ENCODE data around the gene ARPC3.
"Not testable (repeated sequence)": the region's sequence is repeated elsewhere in the genome, so short reads cannot be mapped to it uniquely, and the experiment has no call there.

Gene ARPC3

DNA sequence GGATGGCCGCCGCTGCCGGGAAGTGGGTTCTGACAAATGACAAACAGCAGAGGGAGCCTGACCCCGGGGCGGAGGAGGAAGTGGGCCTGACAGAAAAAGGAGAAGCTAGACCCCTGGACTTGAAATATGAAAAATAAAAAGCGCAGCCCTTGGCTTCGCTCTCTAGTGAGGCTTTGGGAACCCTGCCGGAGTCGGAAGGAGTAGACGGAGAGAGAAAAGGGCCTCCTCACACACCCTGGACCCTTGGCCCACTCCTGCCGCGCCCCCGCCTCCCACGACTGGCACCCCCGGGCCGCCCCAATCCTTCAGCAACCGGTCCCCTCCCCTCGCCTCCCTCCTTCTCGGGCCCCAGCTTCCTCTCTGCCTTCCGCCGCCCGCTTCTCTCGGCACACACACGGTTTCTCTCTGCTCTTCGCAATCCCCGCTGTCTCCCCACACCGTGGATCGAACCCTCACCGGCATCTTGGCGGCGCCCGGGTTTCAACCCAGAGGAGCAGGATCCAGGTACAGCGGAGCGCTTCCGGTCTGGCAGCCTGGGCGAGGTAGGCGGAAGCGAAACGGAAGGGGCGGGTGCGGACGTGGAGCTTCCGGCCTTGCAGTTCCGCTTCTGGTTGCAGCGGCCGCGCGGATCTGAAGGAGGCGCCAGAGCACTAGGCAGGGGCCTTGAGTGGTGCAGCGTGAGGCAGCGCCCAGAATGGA lies at the start of gene ARPC3:
Gene ARPC3, minus strand, starts transcription at position 539 of the 699 bp plus-strand sequence. Its CDS starts 77 bp downstream, at position 462.
- peak; percentile 94 for DNase-seq (ENCODE audit: low spot score)

DNA sequence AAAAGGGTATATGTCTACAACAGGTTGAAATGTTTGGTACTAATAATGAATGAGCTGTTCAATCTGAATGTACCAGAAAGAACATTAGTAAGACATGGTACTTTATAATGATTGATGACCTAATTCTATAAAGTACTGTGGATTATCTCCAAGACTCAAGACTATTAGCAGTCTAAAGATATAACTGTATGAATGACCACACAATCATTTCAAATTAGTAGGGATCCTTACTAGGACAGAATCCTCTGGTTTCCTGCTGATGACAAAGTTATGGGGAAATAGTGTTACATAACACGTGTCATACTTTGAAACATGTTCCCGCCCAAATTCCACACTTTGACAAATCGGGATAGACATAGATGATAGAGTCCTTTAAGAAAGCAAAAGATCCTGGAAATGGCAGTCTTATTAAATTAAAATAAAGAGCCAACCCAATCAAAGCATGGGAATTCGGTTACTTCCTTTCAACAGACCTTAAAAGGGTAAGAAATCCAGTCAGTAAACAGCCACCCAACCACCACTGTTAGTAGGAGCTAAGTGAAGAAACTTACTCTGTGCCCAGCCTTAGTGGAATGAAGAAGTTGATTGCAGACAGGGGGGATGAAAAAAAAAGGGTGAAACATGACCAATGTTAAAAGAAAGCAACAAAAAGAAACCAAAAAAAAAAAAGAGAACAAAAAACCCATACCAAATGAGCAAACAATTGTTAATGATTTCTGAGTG lies 49.0 kb upstream of the ARPC3 start:
- no peak for DNase-seq (ENCODE audit: low spot score)

DNA sequence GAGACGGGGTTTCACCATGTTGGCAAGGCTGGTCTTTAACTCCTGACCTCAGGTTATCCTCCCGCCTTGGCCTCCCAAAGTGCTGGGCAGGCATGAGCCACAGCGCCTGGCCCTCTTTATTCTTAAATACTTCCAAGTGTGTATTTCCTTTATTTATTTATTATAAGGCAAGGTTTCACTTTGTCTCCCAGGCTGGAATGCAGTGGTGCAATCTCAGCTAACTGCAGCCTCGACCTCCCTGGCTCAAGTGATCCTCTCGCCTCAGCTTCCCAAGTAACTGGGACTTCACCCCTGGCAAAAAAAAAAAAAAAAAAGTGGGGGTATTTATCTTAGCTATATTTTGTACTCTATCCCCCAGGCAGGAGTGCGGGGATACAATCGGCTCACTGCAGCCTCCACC lies 25.3 kb upstream of the ARPC3 start:
- no peak for DNase-seq (ENCODE audit: low spot score)

DNA sequence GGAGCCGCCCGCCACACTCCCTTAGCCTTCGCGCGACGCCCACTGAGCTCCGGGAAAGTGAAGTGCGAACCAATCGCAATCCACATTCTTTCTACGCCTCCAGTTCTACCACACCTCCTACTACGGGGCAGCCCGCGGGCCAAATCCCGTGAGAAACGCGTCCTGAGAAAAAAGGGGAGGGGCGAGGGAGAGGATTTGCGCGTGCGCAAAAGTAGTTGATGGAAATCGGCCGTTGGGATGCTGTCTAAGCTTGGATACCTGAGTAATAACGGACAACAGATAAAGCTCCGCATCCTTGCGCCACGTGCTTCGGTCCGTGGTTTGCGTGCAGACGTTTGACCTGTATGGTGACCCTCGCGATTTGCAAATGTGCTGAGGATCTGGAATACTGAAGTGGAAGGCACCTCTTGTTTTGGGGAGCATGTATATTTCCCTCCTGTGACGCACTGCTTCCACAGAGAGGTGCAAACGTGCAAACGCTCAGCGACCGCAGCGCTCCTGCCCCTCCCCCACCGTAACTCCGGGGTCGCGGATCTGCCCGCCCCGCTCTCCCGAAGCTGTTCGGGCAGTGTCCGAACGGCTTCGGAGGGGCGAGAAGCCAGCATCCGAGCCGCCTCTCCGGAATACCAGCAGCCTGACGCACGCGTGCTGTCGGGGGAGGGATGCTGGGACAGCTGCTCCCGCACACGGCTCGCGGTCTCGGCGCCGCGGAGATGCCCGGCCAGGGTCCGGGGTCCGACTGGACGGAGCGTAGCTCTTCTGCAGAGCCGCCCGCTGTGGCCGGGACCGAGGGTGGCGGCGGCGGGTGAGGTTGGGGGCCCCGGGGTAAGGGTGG lies 18.3 kb upstream of the ARPC3 start, which contains the start of the genes FAM216A and GPN3:
Gene FAM216A, plus strand, starts transcription at position 632 of the 835 bp plus-strand sequence. Its CDS starts 31 bp downstream, at position 663.
Gene GPN3, minus strand, starts transcription at position 44 of the 835 bp plus-strand sequence. CDS start 54 bp downstream, outside the sequence.
- peak; percentile 98 for DNase-seq (ENCODE audit: low spot score)

DNA sequence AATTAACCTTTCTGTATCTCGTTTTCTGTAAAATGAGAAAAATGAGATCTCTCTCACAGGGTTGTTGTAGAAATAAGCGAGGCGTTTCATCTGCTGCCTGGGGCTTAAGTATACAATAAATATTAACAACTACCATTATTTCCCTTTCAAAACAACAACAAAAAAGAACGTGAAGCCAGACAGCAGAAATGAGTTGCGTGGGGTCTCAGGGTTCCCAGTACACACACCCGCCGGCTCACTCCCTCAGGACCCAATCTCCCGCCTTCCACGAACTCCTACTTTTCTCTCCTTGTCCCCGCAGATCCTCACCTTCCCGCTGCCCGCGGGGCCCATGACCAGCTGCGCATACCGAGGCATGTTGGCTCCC lies 17.7 kb upstream of the ARPC3 start:
- DNase-seq (ENCODE audit: low spot score) = no peak

DNA sequence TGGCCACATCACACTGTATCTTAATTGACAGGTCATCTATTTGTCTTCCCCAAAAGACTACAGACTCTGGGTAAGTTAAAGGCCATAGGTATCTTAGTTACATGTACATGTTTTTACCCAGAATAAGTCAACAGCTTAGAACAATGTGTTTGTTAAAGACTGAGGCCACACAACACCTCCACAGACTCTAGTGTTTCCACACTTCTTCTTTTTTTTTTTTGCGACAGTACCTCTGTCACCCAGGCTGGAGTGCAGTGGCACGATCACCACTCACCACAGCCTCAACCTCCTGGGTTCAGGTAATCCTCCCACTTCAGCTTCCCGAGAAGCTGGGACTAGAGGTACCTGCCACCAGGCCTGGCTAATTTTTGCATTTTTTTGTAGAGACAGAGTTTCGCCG lies 16.7 kb upstream of the ARPC3 start:
- no peak for DNase-seq (ENCODE audit: low spot score)

DNA sequence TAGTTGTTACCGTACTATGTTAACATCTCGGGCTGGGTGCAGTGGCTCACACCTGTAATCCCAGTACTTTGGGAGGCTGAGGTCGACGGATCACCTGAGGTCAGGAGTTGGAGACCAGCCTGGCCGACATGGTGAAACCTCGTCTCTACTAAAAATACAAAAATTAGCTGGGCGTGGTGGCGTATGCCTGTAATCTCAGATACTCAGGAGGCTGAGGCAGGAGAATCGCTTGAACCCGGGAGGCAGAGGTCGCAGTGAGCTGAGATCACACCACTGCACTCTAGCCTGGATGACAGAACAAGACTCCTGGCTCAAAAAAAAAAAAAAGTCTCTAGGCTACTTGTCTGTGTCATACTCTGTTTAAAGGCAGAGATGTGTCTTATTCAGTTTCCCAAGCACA lies 15.6 kb upstream of the ARPC3 start:
- not testable (repeated sequence) for DNase-seq (ENCODE audit: low spot score)

DNA sequence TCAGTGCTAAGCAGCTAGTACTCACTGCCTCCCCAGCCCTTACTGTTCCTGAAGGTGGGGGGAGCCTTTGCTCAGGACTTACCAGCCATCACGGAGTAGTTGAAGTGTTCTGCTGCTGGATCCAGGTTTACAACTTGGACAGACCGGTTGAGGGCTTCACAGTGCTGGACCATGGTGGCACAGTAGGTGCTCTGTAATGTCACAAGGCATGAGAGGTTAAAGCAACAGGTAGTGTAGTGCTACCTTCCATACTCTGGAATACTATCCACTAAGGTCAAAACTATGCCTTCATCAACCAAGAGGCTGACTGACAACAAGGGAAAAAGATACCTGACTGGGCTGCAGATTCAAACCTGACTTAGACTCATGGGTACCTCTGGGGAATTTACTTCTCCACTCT lies 14.9 kb upstream of the ARPC3 start:
- no peak for DNase-seq (ENCODE audit: low spot score)

DNA sequence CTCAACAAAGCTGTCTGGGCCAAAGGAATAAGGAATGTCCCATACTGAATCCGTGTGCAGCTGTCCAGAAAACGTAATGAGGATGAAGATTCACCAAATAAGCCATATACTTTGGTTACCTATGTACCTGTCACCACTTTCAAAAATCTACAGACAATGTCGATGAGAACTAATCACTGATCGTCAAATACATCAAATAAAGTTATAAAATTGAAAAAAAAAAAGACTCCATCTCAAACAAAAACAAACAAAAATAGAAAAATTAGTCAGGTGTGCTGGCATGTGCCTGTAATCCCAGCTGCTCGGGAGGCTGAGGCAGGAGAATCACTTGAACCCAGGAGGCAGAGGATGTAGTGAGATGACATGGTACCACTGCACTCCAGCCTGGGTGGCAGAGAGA lies 11.1 kb upstream of the ARPC3 start:
- not testable (repeated sequence) for DNase-seq (ENCODE audit: low spot score)

DNA sequence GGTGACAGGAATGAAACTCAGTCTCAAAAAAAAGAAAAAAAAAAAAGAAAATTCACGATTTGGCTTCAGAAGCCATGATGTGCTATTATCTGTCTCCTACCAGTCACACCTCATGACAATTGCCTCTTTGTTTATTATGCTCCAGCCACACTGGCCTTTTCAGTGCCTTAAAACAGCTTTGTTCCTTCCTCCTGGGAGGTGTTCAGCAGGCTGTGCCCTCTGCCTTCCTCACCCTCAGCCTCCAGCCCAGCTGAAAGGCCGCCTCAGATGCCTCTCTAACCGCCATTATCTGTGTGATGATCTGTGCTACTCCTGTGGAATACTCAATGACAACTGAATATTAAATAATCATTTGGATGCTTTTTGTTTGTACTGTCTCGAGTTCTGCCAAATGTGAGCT lies 8.6 kb upstream of the ARPC3 start:
- no peak for DNase-seq (ENCODE audit: low spot score)

DNA sequence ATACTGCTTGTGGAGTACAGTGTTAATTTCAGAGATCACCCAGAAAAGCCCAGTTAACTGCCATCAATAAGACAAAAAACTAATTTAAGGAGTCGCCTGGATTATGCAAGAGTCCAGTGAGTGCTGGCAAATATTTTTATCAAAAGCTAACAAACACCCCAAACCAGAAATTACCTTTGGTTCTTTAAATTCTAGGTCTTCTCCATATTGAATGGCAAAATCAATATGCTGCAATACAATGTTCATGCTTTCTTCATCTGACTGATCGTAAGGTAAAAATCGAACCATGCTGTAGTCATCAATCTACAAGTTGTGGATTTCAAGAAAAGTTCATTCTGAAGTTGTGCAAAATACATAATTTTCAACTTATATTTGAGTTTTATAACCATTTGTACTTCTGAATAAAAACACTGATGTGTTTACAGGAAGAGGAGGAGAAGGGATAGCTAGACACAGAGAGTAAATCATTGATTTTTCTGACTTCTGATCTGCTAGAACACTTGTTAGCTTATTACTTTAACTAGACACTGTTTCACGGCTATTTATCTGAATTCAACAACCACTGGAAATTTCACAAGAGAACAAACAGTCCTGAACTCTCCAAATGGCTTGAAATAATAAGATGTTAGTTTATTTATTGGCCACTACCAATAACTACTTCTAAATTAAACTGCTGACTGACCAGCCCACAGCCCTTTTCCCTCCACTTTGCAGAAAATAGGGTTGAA lies 3.6 kb upstream of the ARPC3 start:
- DNase-seq (ENCODE audit: low spot score) = no peak

DNA sequence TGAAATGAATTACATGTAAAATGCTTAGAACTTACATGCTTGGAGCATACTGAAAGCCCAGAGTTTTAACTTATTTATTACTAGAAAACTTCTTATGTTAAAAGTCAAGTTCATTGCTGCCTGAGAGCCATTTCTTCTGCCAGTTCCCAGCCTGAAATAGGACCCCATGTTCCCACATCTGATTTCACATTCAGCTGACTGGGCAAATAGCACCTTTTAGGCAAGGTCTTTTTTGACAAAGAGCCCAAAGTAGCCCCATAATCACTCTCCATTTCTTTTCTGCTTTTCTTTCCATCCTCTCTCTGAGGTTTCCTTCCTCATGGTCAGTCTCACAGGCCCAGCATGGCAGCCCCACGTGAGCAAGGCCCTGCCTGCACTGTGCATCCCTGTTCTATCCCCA lies 1.1 kb upstream of the ARPC3 start:
- no peak for DNase-seq (ENCODE audit: low spot score)

DNA sequence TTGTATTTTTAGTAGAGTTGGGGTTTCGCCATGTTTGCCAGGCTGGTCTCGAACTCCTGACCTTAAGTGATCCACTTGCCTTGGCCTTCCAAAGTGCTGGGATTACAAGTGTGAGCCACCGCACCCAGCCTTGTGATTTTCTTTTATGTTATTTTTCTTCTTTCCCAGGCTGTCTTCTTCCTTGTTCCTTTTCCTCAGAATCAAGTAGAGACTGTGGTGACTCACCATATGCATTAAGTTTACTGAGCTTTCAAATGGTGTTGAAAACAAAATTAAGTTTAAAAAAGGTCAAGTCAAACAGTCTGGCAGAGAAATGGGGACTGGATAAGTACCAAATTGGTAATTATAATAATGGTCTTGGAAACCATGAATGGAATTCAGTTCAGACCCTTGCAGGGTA lies 5.7 kb downstream of the ARPC3 start:
- DNase-seq (ENCODE audit: low spot score) = no peak

DNA sequence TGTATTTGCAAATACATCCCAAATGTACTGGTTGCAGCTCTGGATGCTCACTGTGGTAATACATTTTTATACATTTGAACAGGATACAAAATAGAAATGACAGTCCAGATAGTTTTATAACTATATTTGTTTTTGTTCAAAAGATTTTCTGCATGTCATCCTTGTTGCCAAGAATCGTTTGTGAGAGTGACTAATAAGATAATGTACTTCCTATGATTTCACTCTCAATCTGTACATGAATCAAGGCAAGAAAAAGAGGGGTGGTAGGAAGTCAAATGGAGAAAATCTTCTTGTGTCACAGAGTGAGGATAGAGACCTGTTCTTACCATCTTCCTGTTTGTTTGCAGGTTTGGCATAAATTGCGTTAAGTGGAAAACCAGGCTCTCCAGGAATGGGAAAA lies 13.9 kb downstream of the ARPC3 start:
- DNase-seq (ENCODE audit: low spot score) = no peak

DNA sequence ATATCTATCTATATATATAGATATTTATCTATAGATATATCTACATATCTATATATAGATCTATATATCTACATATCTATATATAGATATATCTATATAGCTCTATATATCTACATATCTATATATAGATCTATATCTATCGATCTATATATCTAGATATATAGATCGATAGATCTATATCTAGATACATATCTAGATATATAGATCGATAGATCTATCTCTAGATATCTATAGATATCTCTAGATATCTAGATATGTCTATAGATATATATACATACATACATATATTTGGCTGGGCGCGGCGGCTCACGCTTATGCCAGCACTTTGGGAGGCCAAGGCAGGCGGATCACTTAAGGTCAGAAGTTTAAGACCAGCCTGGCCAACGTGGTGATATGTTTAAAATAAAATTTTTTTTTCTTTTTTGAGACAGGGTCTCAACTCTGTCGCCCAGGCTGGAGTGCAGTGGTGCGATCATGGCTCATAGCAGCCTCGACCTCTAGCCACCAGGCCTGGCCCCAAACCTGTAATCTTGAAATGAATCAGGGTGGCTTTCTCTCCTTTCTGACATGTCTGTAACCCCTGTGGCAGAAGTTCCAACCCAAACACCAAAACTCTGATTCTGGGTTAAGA lies 18.1 kb downstream of the ARPC3 start:
- DNase-seq (ENCODE audit: low spot score) = no peak

DNA sequence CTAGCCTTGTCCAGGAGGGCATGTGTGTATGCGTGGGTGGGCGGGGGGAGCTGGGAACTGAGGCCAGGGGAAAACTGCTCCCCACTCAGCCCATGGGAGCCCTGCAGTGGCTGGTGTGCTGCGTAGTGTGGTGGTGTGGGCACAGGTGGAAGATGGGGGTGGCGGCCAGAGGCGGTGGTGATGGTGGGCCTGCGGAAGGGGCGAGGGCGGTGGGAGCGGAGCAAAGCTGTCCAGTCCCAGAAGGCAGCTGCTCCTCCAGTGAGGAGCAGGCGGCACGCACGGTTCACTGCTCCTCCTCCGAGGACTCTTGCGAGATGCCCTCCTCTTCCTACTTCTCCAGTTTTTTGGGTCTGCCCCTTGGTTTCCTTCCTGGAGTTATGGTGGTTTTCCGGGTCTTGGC lies 20.5 kb downstream of the ARPC3 start:
- not testable (repeated sequence) for DNase-seq (ENCODE audit: low spot score)

DNA sequence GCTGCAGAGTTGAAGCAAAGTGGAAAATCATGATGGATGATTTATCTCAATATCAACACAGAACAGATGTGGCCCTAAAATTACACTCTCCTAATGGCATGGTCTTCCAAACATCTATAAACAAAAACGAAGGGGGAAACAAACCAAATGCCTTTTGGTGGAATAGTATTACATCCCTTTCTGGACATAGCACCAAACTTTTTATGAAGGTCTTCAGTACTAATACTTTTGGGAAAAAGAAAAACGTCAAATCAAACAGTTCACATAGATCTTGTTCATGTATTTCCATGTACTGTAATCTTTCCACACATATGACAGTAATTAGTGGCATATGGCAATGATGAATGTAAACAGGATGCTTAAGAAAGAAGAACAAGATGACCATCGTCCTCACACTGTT lies 23.7 kb downstream of the ARPC3 start:
- no peak for DNase-seq (ENCODE audit: low spot score)

DNA sequence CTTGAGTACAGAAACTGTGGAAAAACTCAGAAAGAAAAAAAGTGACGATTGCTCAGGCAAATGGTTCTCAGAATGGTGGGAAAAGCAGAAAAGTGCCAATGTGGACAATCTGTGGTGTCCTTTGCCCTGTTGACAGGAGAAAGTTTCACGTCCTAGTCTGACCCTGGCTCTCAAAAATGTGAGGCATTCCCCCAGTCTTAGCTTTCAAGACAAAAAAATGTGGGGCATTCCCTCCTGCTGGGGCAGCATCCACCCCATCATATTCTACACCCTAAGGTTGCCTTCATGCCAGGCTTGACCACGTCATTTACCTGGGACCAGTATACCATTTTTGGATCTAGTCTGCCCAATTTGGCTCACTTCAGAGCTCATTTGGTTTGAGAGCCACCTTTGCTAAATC lies 25.9 kb downstream of the ARPC3 start:
- no peak for DNase-seq (ENCODE audit: low spot score)

DNA sequence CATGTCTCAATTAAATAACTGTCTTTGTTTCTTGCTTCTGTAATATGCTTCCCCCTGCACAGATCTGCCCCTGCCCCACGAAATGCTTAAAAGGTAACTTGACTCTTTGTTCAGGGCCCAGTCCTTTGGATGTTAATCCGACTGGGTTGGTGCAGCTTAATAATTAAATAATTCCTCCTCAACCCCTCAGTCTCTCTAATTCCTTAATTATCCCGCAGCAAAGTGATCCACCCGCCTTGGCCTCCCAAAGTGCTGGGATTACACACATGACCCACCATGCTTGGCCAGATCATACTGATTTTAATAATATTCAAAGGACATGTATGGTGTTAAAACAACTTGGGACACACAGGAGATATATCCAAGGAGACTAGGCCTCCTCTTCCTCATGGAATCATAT lies 28.4 kb downstream of the ARPC3 start:
- DNase-seq (ENCODE audit: low spot score) = no peak

DNA sequence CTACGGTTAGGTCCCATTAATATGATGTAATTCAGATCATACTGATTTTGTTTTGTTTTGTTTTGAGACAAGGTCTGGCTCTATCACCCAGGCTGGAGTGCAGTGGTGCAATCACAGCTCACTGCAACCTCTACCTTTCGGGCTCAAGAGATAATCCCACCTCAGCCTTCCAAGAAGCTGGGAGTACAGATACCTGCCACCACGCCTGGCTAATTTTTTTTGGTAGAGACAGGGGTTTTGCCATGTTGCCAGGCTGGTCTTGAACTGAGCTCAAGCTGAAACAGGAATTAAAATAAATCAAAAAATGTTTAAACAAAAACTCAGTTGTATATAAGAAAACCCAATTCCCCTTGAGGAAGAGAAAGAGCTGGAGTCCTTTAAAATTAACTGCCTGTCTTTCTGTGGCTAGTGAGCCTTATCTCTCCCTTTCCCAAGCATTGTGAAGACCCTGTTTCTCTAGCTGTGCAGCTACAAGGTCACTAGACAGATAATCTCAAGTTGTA lies 28.9 kb downstream of the ARPC3 start:
- DNase-seq (ENCODE audit: low spot score) = no peak

DNA sequence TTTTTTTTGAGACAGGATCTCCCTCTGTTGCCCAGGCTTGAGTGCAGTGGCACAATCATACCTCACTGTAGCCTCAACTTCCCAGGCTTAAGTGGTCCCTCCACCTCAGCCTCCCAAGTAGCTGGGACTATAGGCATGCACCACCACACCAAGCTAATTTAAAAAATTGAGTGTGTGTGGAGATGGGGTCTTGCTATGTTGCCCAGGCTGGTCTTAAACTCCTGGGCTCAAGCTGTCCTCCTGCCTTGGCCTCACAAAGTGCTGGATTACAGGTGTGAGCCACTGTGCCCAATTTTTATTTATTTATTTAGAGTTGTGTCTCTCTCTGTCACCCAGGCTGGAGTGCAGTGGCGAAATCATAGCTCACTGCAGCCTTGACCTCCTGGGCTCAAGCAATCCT lies 29.5 kb downstream of the ARPC3 start:
- DNase-seq (ENCODE audit: low spot score) = not testable (repeated sequence)
